Neural cell (in vitro differentiated cells): ENCODE data around the gene SBNO2. TPM values are rescaled to one million over a fixed set of nuclear protein-coding genes. Genes with fewer than 3 reads are reported as not detected.

Source experiments
- H2AFZ ChIP-seq: fragments of 200-600, 300-800 bp; sonication (generic), shearing (Covaris generic); 2 replicates; pipeline ENCODE4 v1.6.0; 2014; ENCODE audit warnings: low read depth, mild to moderate bottlenecking, antibody characterized with exemption, low read length, moderate library complexity
- H3F3A ChIP-seq: fragments of 200-600 bp; shearing (Covaris generic); 2 replicates; pipeline ENCODE4 v1.6.1; 2016; ENCODE audit warnings: mild to moderate bottlenecking, moderate library complexity, mixed read lengths, antibody characterized with exemption, low read length; ENCODE audit not compliant: insufficient read depth, poor library complexity, severe bottlenecking
- H3K27ac ChIP-seq: fragments of 200-600, 300-800 bp; sonication (generic), shearing (Covaris generic); 2 replicates; pipeline ENCODE4 v1.5.1; 2014; ENCODE audit warnings: mild to moderate bottlenecking, low read length, moderate library complexity
- H3K27me3 ChIP-seq: fragments of 300-800, 200-600 bp; sonication (generic), shearing (Covaris generic); 2 replicates; pipeline ENCODE4 v1.6.0; 2014; ENCODE audit warnings: mild to moderate bottlenecking, low read depth, low read length, moderate library complexity; ENCODE audit not compliant: insufficient read depth
- H3K36me3 ChIP-seq: fragments of 300-800, 200-600 bp; sonication (generic), shearing (Covaris generic); 2 replicates; pipeline ENCODE4 v1.5.1; 2014; ENCODE audit warnings: mild to moderate bottlenecking, antibody characterized with exemption, low read length, moderate library complexity; ENCODE audit not compliant: insufficient read depth
- H3K4me2 ChIP-seq: fragments of 300-800, 200-600 bp; sonication (generic), shearing (Covaris generic); 2 replicates; pipeline ENCODE4 v1.6.0; 2014; ENCODE audit warnings: mild to moderate bottlenecking, low read length
- H3K4me3 ChIP-seq: fragments of 300-800, 200-600 bp; sonication (generic), shearing (Covaris generic); 2 replicates; pipeline ENCODE4 v1.5.1; 2014; ENCODE audit warnings: mild to moderate bottlenecking, low read length, moderate library complexity
- H3K79me2 ChIP-seq: fragments of 200-600 bp; shearing (Covaris generic); replicated peaks from 2 replicates; pipeline ENCODE4 v1.6.0; 2014; ENCODE audit warnings: mild to moderate bottlenecking, low read length, moderate library complexity; ENCODE audit not compliant: insufficient read depth
- H3K9ac ChIP-seq: fragments of 300-800, 200-600 bp; sonication (generic), shearing (Covaris generic); 2 replicates; pipeline ENCODE4 v1.6.1; 2016; ENCODE audit warnings: mild to moderate bottlenecking, low read length, mixed read lengths
- H3K9me2 ChIP-seq: fragments of 200-600 bp; shearing (Covaris generic); 2 replicates; pipeline ENCODE4 v1.6.1; 2016; ENCODE audit warnings: mild to moderate bottlenecking, low read length, mixed read lengths; ENCODE audit not compliant: insufficient read depth
- H3K9me3 ChIP-seq: fragments of 200-600, 300-800 bp; sonication (generic), shearing (Covaris generic); 2 replicates; pipeline ENCODE4 v1.6.1; 2016; ENCODE audit warnings: mild to moderate bottlenecking, mixed run types, low read length, moderate library complexity, mixed read lengths
- H4K20me1 ChIP-seq: fragments of 200-600 bp; shearing (Covaris generic); 2 replicates; pipeline ENCODE4 v1.6.1; 2016; ENCODE audit warnings: mild to moderate bottlenecking, mixed run types; ENCODE audit not compliant: insufficient read depth
- EP300 ChIP-seq: fragments of 450-650 bp; conservative IDR thresholded peaks from 2 replicates; pipeline ENCODE4 v1.6.1; 2014; ENCODE audit warnings: antibody characterized with exemption, mild to moderate bottlenecking, moderate library complexity; ENCODE audit not compliant: poor library complexity, severe bottlenecking
- EZH2 ChIP-seq: fragments of 200-600, 300-800 bp; shearing (Covaris generic), sonication (generic); IDR thresholded peaks from 2 replicates; pipeline ENCODE4 v1.6.1; 2014; ENCODE audit warnings: antibody characterized with exemption, low read length, borderline replicate concordance, mild to moderate bottlenecking; ENCODE audit not compliant: insufficient read depth, poor library complexity, severe bottlenecking
- MXI1 ChIP-seq: fragments of 450-650 bp; conservative IDR thresholded peaks from 2 replicates; pipeline ENCODE4 v1.6.1; 2014; ENCODE audit warnings: antibody characterized with exemption, mild to moderate bottlenecking; ENCODE audit not compliant: poor library complexity, severe bottlenecking
- POLR2AphosphoS5 ChIP-seq: IDR thresholded peaks from 2 replicates; pipeline ENCODE4 v1.6.1; 2012
- RAD21 ChIP-seq: fragments of 450-650 bp; conservative IDR thresholded peaks from 2 replicates; pipeline ENCODE4 v1.6.1; 2014; ENCODE audit warnings: antibody characterized with exemption, mild to moderate bottlenecking, moderate library complexity
- SMC3 ChIP-seq: fragments of 450-650 bp; conservative IDR thresholded peaks from 2 replicates; pipeline ENCODE4 v1.6.1; 2014; ENCODE audit warnings: antibody characterized with exemption, mild to moderate bottlenecking, moderate library complexity; ENCODE audit not compliant: poor library complexity
- TAF1 ChIP-seq: IDR thresholded peaks from 2 replicates; pipeline ENCODE4 v1.6.1; 2012; ENCODE audit warnings: low read depth
- polyA minus RNA-seq: library from RNA; depleted of rRNA, polyadenylated mRNA; stranded (reverse); fragments of >200 nt; gene quantifications from 2 replicates; pipeline ENCODE4 v1.2.3, GENCODE V29; 2014
- polyA plus RNA-seq: library from polyadenylated mRNA; depleted of rRNA; stranded (reverse); fragments of >200 nt; gene quantifications from 2 replicates; pipeline ENCODE4 v1.2.3, GENCODE V29; 2014
- TF ChIP-seq, protein P1 (sequence below): IDR thresholded peaks from 2 replicates; pipeline ENCODE4 v1.6.1; 2012; ENCODE audit warnings: borderline replicate concordance
- TF ChIP-seq, protein P2 (sequence below): fragments of 450-650 bp; IDR thresholded peaks from 2 replicates; pipeline ENCODE4 v1.5.1; 2014; ENCODE audit warnings: antibody characterized with exemption, mild to moderate bottlenecking, moderate library complexity; ENCODE audit not compliant: poor library complexity, severe bottlenecking

SBNO2 gene, protein sequence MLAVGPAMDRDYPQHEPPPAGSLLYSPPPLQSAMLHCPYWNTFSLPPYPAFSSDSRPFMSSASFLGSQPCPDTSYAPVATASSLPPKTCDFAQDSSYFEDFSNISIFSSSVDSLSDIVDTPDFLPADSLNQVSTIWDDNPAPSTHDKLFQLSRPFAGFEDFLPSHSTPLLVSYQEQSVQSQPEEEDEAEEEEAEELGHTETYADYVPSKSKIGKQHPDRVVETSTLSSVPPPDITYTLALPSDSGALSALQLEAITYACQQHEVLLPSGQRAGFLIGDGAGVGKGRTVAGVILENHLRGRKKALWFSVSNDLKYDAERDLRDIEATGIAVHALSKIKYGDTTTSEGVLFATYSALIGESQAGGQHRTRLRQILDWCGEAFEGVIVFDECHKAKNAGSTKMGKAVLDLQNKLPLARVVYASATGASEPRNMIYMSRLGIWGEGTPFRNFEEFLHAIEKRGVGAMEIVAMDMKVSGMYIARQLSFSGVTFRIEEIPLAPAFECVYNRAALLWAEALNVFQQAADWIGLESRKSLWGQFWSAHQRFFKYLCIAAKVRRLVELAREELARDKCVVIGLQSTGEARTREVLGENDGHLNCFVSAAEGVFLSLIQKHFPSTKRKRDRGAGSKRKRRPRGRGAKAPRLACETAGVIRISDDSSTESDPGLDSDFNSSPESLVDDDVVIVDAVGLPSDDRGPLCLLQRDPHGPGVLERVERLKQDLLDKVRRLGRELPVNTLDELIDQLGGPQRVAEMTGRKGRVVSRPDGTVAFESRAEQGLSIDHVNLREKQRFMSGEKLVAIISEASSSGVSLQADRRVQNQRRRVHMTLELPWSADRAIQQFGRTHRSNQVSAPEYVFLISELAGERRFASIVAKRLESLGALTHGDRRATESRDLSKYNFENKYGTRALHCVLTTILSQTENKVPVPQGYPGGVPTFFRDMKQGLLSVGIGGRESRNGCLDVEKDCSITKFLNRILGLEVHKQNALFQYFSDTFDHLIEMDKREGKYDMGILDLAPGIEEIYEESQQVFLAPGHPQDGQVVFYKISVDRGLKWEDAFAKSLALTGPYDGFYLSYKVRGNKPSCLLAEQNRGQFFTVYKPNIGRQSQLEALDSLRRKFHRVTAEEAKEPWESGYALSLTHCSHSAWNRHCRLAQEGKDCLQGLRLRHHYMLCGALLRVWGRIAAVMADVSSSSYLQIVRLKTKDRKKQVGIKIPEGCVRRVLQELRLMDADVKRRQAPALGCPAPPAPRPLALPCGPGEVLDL (N-terminal part only)
- polyA plus RNA-seq (4.8 and 5.2 TPM in 2 replicates), polyA minus RNA-seq (6.1 and 6.9 TPM in 2 replicates)

DNA sequence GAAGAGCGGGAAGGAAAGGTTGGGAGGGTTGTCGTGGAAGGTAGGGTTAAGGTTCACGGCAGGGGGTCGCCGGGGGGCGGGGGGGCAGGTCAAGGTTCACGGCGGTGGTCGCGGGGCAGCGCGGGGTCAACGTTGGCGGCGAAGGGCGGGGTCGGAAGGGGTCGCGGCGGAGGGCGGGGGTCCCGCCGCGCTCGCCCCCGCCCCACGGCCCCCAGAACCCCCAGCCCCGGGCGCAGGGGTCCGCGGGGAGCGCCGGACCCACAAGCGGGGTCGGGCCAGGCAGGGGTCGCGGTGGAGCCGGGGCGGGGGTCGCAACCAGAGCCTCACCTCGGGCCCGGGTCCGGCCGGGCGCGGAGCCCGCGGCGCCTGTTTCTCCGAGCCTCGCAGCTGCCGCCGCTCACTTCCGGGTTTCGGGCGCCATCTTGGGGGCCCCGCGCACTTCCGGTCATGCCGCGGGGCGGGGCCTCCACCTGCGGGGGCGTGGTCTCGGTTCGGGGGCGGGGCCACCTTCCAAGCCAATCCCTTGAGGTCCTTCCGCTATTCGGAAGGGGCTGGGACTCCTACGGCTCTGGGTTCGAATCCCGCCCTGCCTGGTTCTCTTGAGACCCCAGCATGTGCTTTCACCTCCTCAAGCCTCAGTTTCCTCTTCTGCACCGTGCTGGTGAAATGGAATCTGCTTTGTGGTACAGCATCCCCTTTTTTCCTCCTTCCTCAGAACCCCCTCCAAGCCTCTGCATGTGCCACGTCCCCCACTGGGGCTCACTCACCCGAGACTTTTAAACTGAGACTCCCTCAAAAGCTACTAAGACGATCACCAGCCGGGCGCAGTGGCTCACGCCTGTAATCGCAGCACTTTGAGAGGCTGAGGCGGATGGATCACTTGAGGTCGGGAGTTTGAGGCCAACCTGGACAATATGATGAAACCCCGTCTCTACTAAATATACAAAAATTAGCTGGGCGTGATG lies at the start of gene SBNO2:
Gene SBNO2, minus strand, starts transcription at position 424 of the 965 bp plus-strand sequence. CDS start 19,992 bp downstream, outside the sequence.
- Histone ChIP-seq H3K27ac (no peak within 1 kb of the TSS), H3K27me3 (no peaks in the 10 kb centered on the region), H3K4me3 (peak within 1 kb of the TSS; percentile 87), H3K9ac (peak within 1 kb of the TSS; percentile 71), H4K20me1 (no peaks in the 10 kb centered on the region), H3K79me2 (no peaks in the 10 kb centered on the region), H2AFZ (peak within 1 kb of the TSS; percentile 51), H3K9me3 (no peaks in the 10 kb centered on the region), H3F3A (no peaks in the 10 kb centered on the region), H3K9me2 (no peaks in the 10 kb centered on the region), H3K4me2 (peak within 1 kb of the TSS; percentile 91), H3K36me3 (no peaks in the 10 kb centered on the region)
- TF ChIP-seq MXI1 (peak; percentile 57), EZH2 (no peak), RAD21 (no peak), EP300 (no peak), TAF1 (peak; percentile 57), POLR2AphosphoS5 (peak; percentile 58)

DNA sequence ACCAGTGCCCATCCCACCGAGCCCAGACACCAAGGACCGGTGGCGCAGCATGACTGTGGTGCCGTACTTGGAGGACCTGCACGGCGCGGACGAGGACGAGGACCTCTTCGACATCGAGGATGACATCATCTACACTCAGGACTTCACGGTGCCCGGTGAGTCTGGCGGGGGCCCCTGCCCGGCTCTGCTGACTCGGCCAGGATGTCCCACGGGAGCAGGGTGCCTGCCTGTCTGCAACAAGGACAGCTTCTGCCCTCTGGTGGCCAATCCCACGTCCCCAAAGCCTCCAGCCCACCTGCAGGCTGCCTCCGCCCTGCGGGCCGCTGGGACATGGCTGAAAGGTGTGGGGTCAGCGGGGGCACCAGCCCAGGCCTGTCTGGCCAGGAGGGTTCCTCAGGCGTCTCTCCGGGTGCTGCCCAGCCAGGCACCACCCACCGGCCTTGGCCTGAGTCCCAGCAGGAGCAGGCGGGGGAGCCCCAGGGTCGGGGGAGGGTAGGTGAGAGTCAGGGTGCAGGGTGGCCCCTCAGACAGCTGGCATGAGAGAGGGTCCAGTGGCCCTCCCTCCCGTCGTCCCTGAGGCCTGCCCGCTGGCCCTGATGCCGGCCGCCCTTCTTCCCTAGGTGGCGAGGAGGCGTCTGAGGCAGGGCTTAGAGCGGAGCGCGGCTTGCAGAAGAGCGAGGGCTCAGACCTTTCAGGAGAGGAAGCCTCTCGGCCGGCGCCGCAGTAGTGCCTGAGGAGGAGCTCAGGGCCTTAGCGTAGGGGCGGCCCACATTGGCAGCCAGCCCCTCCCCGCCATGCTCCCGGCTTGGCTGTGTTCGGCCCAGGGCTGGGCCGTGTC lies 49.2 kb upstream of the SBNO2 start:
- H3K4me3 ChIP-seq, result no peak overlapping the region
- no peaks in the 10 kb centered on the region for H3K79me2 ChIP-seq
- H3K27me3 ChIP-seq, result no peaks in the 10 kb centered on the region
- no peak overlapping the region for H3K9ac ChIP-seq
- no peaks in the 10 kb centered on the region for H3K9me2 ChIP-seq
- H4K20me1 ChIP-seq, result no peaks in the 10 kb centered on the region
- H3F3A ChIP-seq, result no peaks in the 10 kb centered on the region
- no peak for TF ChIP-seq SMC3
- no peak for TF ChIP-seq EP300
- TF ChIP-seq, protein P1, sequence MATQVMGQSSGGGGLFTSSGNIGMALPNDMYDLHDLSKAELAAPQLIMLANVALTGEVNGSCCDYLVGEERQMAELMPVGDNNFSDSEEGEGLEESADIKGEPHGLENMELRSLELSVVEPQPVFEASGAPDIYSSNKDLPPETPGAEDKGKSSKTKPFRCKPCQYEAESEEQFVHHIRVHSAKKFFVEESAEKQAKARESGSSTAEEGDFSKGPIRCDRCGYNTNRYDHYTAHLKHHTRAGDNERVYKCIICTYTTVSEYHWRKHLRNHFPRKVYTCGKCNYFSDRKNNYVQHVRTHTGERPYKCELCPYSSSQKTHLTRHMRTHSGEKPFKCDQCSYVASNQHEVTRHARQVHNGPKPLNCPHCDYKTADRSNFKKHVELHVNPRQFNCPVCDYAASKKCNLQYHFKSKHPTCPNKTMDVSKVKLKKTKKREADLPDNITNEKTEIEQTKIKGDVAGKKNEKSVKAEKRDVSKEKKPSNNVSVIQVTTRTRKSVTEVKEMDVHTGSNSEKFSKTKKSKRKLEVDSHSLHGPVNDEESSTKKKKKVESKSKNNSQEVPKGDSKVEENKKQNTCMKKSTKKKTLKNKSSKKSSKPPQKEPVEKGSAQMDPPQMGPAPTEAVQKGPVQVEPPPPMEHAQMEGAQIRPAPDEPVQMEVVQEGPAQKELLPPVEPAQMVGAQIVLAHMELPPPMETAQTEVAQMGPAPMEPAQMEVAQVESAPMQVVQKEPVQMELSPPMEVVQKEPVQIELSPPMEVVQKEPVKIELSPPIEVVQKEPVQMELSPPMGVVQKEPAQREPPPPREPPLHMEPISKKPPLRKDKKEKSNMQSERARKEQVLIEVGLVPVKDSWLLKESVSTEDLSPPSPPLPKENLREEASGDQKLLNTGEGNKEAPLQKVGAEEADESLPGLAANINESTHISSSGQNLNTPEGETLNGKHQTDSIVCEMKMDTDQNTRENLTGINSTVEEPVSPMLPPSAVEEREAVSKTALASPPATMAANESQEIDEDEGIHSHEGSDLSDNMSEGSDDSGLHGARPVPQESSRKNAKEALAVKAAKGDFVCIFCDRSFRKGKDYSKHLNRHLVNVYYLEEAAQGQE, result no peak
- TF ChIP-seq, protein P2, sequence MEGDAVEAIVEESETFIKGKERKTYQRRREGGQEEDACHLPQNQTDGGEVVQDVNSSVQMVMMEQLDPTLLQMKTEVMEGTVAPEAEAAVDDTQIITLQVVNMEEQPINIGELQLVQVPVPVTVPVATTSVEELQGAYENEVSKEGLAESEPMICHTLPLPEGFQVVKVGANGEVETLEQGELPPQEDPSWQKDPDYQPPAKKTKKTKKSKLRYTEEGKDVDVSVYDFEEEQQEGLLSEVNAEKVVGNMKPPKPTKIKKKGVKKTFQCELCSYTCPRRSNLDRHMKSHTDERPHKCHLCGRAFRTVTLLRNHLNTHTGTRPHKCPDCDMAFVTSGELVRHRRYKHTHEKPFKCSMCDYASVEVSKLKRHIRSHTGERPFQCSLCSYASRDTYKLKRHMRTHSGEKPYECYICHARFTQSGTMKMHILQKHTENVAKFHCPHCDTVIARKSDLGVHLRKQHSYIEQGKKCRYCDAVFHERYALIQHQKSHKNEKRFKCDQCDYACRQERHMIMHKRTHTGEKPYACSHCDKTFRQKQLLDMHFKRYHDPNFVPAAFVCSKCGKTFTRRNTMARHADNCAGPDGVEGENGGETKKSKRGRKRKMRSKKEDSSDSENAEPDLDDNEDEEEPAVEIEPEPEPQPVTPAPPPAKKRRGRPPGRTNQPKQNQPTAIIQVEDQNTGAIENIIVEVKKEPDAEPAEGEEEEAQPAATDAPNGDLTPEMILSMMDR, result no peak
- TF ChIP-seq POLR2AphosphoS5, result no peak
- no peak for TF ChIP-seq RAD21
- no peak for TF ChIP-seq TAF1
- TF ChIP-seq MXI1, result no peak
- no peak for TF ChIP-seq EZH2
- no peak overlapping the region for H3K27ac ChIP-seq
- H2AFZ ChIP-seq, result no peak overlapping the region
- no peak overlapping the region for H3K4me2 ChIP-seq
- no peaks in the 10 kb centered on the region for H3K36me3 ChIP-seq
- H3K9me3 ChIP-seq, result no peaks in the 10 kb centered on the region
